HepG2 (cell line): ENCODE measurements around the gene ALDH3B2. TPM values are rescaled to one million over a fixed set of nuclear protein-coding genes. Genes with fewer than 3 reads are reported as not detected.

Experiments
- ATM ChIP-seq: fragments of 450-650 bp; IDR thresholded peaks from 2 replicates; pipeline ENCODE4 v1.7.1; 2017; ENCODE audit warnings: mild to moderate bottlenecking, borderline replicate concordance
- FOXO1 ChIP-seq: sonication (generic); formaldehyde crosslinking; IDR thresholded peaks from 2 replicates; pipeline ENCODE4 v1.4.0; 2020; ENCODE audit warnings: missing genetic modification reagents
- GLMP ChIP-seq: sonication (generic); formaldehyde crosslinking; IDR thresholded peaks from 2 replicates; pipeline ENCODE4 v1.9.0; 2021; ENCODE audit warnings: missing genetic modification reagents, mild to moderate bottlenecking, borderline replicate concordance
- GPBP1L1 ChIP-seq: sonication (generic); formaldehyde crosslinking; IDR thresholded peaks from 2 replicates; pipeline ENCODE4 v1.5.0; 2020; ENCODE audit warnings: mild to moderate bottlenecking, missing genetic modification reagents
- HINFP ChIP-seq: sonication (generic); formaldehyde crosslinking; IDR thresholded peaks from 2 replicates; pipeline ENCODE4 v1.4.0; 2020; ENCODE audit warnings: low read depth, mild to moderate bottlenecking, missing genetic modification reagents
- PAX8 ChIP-seq: sonication (generic); formaldehyde crosslinking; IDR thresholded peaks from 2 replicates; pipeline ENCODE4 v1.8.0; 2022; ENCODE audit warnings: mild to moderate bottlenecking, missing genetic modification reagents, borderline replicate concordance
- PHB2 ChIP-seq: fragments of 450-650 bp; IDR thresholded peaks from 2 replicates; pipeline ENCODE4 v1.6.1; 2018; ENCODE audit not compliant: partially characterized antibody
- PRDM4 ChIP-seq: sonication (generic); formaldehyde crosslinking; IDR thresholded peaks from 2 replicates; pipeline ENCODE4 v1.9.0; 2021; ENCODE audit warnings: missing genetic modification reagents, borderline replicate concordance
- REPIN1 ChIP-seq: sonication (generic); formaldehyde crosslinking; IDR thresholded peaks from 2 replicates; pipeline ENCODE4 v1.8.0; 2022; ENCODE audit warnings: missing genetic modification reagents, low read depth, mild to moderate bottlenecking, borderline replicate concordance
- RFXANK ChIP-seq: IDR thresholded peaks from 2 replicates; pipeline ENCODE4 v1.6.1; 2016
- SMARCC2 ChIP-seq: fragments of 450-650 bp; IDR thresholded peaks from 2 replicates; pipeline ENCODE4 v1.6.1; 2017; ENCODE audit warnings: antibody characterized with exemption, mild to moderate bottlenecking
- ZNF17 ChIP-seq: sonication (generic); formaldehyde crosslinking; IDR thresholded peaks from 2 replicates; pipeline ENCODE4 v1.5.0; 2020; ENCODE audit warnings: mild to moderate bottlenecking, missing genetic modification reagents
- ZNF263 ChIP-seq: sonication (generic); formaldehyde crosslinking; IDR thresholded peaks from 2 replicates; pipeline ENCODE4 v1.4.0; 2020; ENCODE audit warnings: missing genetic modification reagents
- ZNF414 ChIP-seq: sonication (generic); formaldehyde crosslinking; IDR thresholded peaks from 2 replicates; pipeline ENCODE4 v1.5.0; 2020; ENCODE audit warnings: missing genetic modification reagents
- ZNF451 ChIP-seq: sonication (generic); formaldehyde crosslinking; IDR thresholded peaks from 2 replicates; pipeline ENCODE4 v1.5.0; 2020; ENCODE audit warnings: mild to moderate bottlenecking, missing genetic modification reagents
- ZNF513 ChIP-seq: sonication (generic); formaldehyde crosslinking; conservative IDR thresholded peaks from 2 replicates; pipeline ENCODE4 v1.5.0; 2020; ENCODE audit warnings: missing genetic modification reagents
- ZNF740 ChIP-seq: sonication (generic); formaldehyde crosslinking; IDR thresholded peaks from 2 replicates; pipeline ENCODE4 v1.4.0; 2020; ENCODE audit warnings: missing genetic modification reagents
- ZNF747 ChIP-seq: sonication (generic); formaldehyde crosslinking; IDR thresholded peaks from 2 replicates; pipeline ENCODE4 v1.8.1; 2023; ENCODE audit warnings: missing genetic modification reagents, mild to moderate bottlenecking, borderline replicate concordance
- ZNF749 ChIP-seq: sonication (generic); formaldehyde crosslinking; IDR thresholded peaks from 2 replicates; pipeline ENCODE4 v1.8.0; 2022; ENCODE audit warnings: mild to moderate bottlenecking, missing genetic modification reagents, moderate library complexity, borderline replicate concordance
- ZNF772 ChIP-seq: sonication (generic); formaldehyde crosslinking; IDR thresholded peaks from 2 replicates; pipeline ENCODE4 v1.5.0; 2020; ENCODE audit warnings: mild to moderate bottlenecking, missing genetic modification reagents
- polyA plus RNA-seq, 8 experiments: library from polyadenylated mRNA; depleted of rRNA in 3 of 8; stranded (reverse) in 7 of 8; unstranded in 1 of 8; fragments of >200 nt; fragmentation: Illumina TruSeq in 4 of 8; extraction: Trizol in 4 of 8; gene quantifications; 2 replicates each; pipeline versions ENCODE4 v1.2.1 to v1.2.3, GENCODE V29; 2011 to 2016; ENCODE audit warnings: low read depth in 4 of 8, missing spikeins in 1 of 8, mixed read lengths in 1 of 8; ENCODE audit not compliant: insufficient read depth in 1 of 8
- total RNA-seq, 5 experiments: library from RNA; depleted of rRNA; stranded (reverse); fragments of >200 nt; fragmentation: Illumina TruSeq; extraction: Trizol; gene quantifications; 2 replicates each; pipeline ENCODE4 v1.2.3, GENCODE V29; 2016; ENCODE audit warnings: low read depth in 1 of 5

ALDH3B2 gene
- total and polyA plus RNA-seq, 2 of the 13 experiments (the other 11 are each of a cell fraction or from before 2014, with no cell fraction given) = not detected

- TF ChIP-seq PAX8 (CRISPR knock-in tag) = no peak
- no peak for TF ChIP-seq ZNF263 (CRISPR knock-in tag)
- no peak for TF ChIP-seq ZNF513 (CRISPR knock-in tag)
- no peak for TF ChIP-seq ZNF749
- no peak for TF ChIP-seq ZNF772 (CRISPR knock-in tag)
- no peak for TF ChIP-seq GLMP (CRISPR knock-in tag)
- no peak for TF ChIP-seq ZNF451 (CRISPR knock-in tag)
- TF ChIP-seq ZNF414 (CRISPR knock-in tag) = no peak
- TF ChIP-seq ZNF747 = no peak
- no peak for TF ChIP-seq REPIN1 (CRISPR knock-in tag)
- TF ChIP-seq HINFP (CRISPR knock-in tag) = no peak
- TF ChIP-seq SMARCC2 = no peak
- TF ChIP-seq GPBP1L1 (CRISPR knock-in tag) = no peak
- TF ChIP-seq ZNF17 (CRISPR knock-in tag) = no peak
- no peak for TF ChIP-seq ATM
- no peak for TF ChIP-seq FOXO1 (CRISPR knock-in tag)
- TF ChIP-seq RFXANK (CRISPR knock-in tag) = no peak
- no peak for TF ChIP-seq PRDM4 (CRISPR knock-in tag)
- TF ChIP-seq PHB2 = no peak
- no peak for TF ChIP-seq ZNF740 (CRISPR knock-in tag)
These were observed 32.9 kb downstream of the ALDH3B2 start (continued) for GRCh38 chr11:67641338-67642172.
